Islet of Langerhans (tissue), 1 donor: ENCODE data around the gene CSNK2B.
A peak's percentile ranks its signal among the peaks of the same experiment; 100 is the strongest.

Source experiments
- FAIRE-seq: peaks from one replicate; lab custom pipeline; 2011; peaks lifted over from hg19 to GRCh38; lab: Jason Lieb, UNC

The CSNK2B gene

GRCh38 chr6:31665501-31666336 lies at the start of gene CSNK2B:
TSS of gene CSNK2B (plus strand) at chr6:31666080. CDS start at chr6:31666832, 752 bp downstream.
- FAIRE-seq: no peak

- no peak for FAIRE-seq
These were observed 48.9 kb upstream of the CSNK2B start for GRCh38 chr6:31617010-31617409.

- peak; percentile 89 for FAIRE-seq
These were observed 45.9 kb upstream of the CSNK2B start for GRCh38 chr6:31619805-31620585.

GRCh38 chr6:31620586-31621319 lies 45.1 kb upstream of the CSNK2B start, which contains the start of gene PRRC2A:
TSS of gene PRRC2A (plus strand) at chr6:31620715. CDS start at chr6:31622790, 2,075 bp downstream.
- FAIRE-seq: no peak

GRCh38 chr6:31621320-31621939 lies 44.5 kb upstream of the CSNK2B start:
- FAIRE-seq: no peak

GRCh38 chr6:31621991-31622390 lies 43.9 kb upstream of the CSNK2B start:
- FAIRE-seq: no peak

GRCh38 chr6:31622684-31623091 lies 43.2 kb upstream of the CSNK2B start:
- no peak for FAIRE-seq

- no peak for FAIRE-seq
These were observed 41.8 kb upstream of the CSNK2B start for GRCh38 chr6:31624070-31624469.

- FAIRE-seq: no peak
These were observed 38.9 kb upstream of the CSNK2B start for GRCh38 chr6:31626952-31627351.

GRCh38 chr6:31627690-31628287 lies 38.1 kb upstream of the CSNK2B start:
- FAIRE-seq: no peak

GRCh38 chr6:31629014-31629413 lies 36.9 kb upstream of the CSNK2B start:
- FAIRE-seq: no peak

GRCh38 chr6:31630177-31630934 lies 35.5 kb upstream of the CSNK2B start:
- no peak for FAIRE-seq

- FAIRE-seq: no peak
These were observed 34.7 kb upstream of the CSNK2B start for GRCh38 chr6:31631209-31631608.

GRCh38 chr6:31631681-31632278 lies 34.1 kb upstream of the CSNK2B start:
- FAIRE-seq: no peak

- no peak for FAIRE-seq
These were observed 33.5 kb upstream of the CSNK2B start for GRCh38 chr6:31632279-31632946.

- no peak for FAIRE-seq
These were observed 32.4 kb upstream of the CSNK2B start for GRCh38 chr6:31633447-31633846.

- FAIRE-seq: no peak
These were observed 31.7 kb upstream of the CSNK2B start for GRCh38 chr6:31634131-31634530.

GRCh38 chr6:31634969-31635575 lies 30.8 kb upstream of the CSNK2B start:
- FAIRE-seq: no peak
